ENCODE data around the gene NOVA1.

Gene NOVA1

GRCh38 chr14:26454105-26454504 lies 143.7 kb downstream of the NOVA1 start:
- H3K4me3 ChIP-seq (replicated peaks; ENCODE audit: low read depth, low read length) = no peak overlapping the region
- no peak for TF ChIP-seq CTCF (IDR thresholded peaks at IDR 0.05; ENCODE audit: low read depth, low read length, missing control alignments)
- no peak for DNase-seq (ENCODE audit: extremely low read depth, low read depth)

GRCh38 chr14:26448181-26448855 lies 149.5 kb downstream of the NOVA1 start:
- no peak for TF ChIP-seq CTCF (IDR thresholded peaks at IDR 0.05; ENCODE audit: low read depth, low read length, missing control alignments)
- no peak for DNase-seq (ENCODE audit: extremely low read depth, low read depth)
- no peak overlapping the region for H3K4me3 ChIP-seq (replicated peaks; ENCODE audit: low read depth, low read length)

GRCh38 chr14:26444822-26445221 lies 153.0 kb downstream of the NOVA1 start:
- no peak for TF ChIP-seq CTCF (IDR thresholded peaks at IDR 0.05; ENCODE audit: low read depth, low read length, missing control alignments)
- no peak for DNase-seq (ENCODE audit: extremely low read depth, low read depth)
- H3K4me3 ChIP-seq (replicated peaks; ENCODE audit: low read depth, low read length) = no peak overlapping the region

- H3K4me3 ChIP-seq (replicated peaks; ENCODE audit: low read depth, low read length) = no peak overlapping the region
- TF ChIP-seq CTCF (IDR thresholded peaks at IDR 0.05; ENCODE audit: low read depth, low read length, missing control alignments) = no peak
- DNase-seq (ENCODE audit: extremely low read depth, low read depth) = no peak
Observed at GRCh38 chr14:26443654-26444053, 154.2 kb downstream of the NOVA1 start.

- TF ChIP-seq CTCF (IDR thresholded peaks at IDR 0.05; ENCODE audit: low read depth, low read length, missing control alignments) = no peak
- no peak for DNase-seq (ENCODE audit: extremely low read depth, low read depth)
- H3K4me3 ChIP-seq (replicated peaks; ENCODE audit: low read depth, low read length) = no peak overlapping the region
Observed at GRCh38 chr14:26429205-26429604, 168.6 kb downstream of the NOVA1 start.

- no peak for DNase-seq (ENCODE audit: extremely low read depth, low read depth)
- no peak for TF ChIP-seq CTCF (IDR thresholded peaks at IDR 0.05; ENCODE audit: low read depth, low read length, missing control alignments)
- no peak overlapping the region for H3K4me3 ChIP-seq (replicated peaks; ENCODE audit: low read depth, low read length)
Observed at GRCh38 chr14:26427097-26427496, 170.7 kb downstream of the NOVA1 start.

- no peak overlapping the region for H3K4me3 ChIP-seq (replicated peaks; ENCODE audit: low read depth, low read length)
- DNase-seq (ENCODE audit: extremely low read depth, low read depth) = no peak
- TF ChIP-seq CTCF (IDR thresholded peaks at IDR 0.05; ENCODE audit: low read depth, low read length, missing control alignments) = no peak
Observed at GRCh38 chr14:26424537-26424936, 173.3 kb downstream of the NOVA1 start.

All from HFF-Myc (cell line).